GM18951 (cell line): ENCODE measurements around the gene LAMA5.

Experiments
- POLR2A ChIP-seq: IDR thresholded peaks from 4 replicates; pipeline ENCODE4 v1.6.1; 2011; ENCODE audit warnings: mild to moderate bottlenecking; ENCODE audit not compliant: insufficient read length, insufficient read depth; ENCODE audit errors: extremely low read depth
- in situ Hi-C: fragments of 300-500 bp; cut with MboI; formaldehyde crosslinking; loops from one replicate; pipeline ENCODE4 v1.12.0; 2022; ENCODE audit warnings: low sequenced_read_pairs, mixed read lengths, inconsistent platforms; ENCODE audit not compliant: unreplicated experiment

Gene LAMA5

DNA sequence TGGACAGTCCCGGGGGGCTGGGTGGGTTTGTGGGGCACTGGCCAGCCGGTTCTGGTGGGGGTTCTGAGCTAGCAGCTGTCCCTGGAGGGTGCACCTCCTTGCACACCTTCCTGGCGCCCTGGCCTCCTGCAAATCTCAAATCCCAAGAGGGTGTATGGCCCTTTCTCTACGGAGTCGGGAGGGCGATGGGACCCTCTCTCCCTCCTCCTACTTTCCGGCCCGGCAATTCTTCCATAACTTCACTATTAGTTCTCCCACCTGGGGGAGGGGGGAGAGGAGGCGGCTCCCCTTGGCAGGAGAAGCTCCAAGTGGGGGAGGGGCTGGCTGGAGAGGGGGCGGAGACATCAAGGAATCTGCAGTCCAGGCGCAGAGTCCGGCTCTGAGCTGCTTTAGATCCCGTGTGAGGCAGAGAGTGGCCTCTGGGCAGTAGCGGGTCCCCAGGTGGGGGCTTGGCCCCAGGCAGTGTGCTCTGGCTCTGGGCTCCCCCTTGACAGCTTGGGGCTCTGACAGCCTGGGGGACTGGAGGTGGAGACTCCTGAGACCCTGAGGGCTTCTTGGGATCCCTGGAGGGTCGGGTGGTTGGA lies 1.4 kb upstream of the LAMA5 start:
- no peak for TF ChIP-seq POLR2A
- in situ Hi-C loops, result no loop called here

DNA sequence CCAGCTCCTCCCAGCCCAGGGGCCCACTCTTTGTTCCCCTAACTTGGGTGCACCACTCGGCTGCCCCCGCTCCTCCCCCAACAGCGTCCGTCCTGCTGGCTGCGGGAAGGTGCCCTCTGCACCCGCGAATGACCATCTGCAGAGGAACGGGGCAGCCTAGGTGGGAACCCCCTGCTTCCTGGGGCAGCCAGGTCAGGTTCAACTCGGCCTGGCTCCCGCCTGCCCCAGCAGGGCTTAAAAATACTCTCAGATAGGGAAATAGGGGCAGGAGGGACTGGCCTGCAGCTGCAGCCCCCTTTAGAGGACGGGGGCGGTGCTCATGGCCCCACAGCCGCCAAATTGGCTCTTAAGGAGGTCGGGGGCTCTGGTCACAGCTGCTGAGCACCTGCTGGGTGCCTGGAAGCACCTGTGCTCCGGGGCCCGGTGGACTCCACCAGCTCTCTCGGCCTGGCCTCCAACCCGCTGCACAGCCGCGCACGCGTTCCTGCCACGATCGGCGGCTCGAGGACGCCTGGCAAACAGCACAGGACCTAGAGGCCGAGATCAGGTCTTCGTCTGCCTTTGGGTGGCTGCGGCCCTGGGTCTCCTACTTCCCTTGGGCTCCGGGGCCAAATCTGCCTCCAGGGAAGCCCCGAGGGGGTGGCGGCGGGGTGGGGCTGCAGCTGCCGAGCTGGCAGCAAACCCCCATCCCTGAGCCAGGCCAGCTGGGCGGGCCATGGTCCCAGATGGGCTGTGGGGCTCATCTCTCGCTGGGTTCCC lies 700 bp upstream of the LAMA5 start:
- TF ChIP-seq POLR2A, result no peak
- in situ Hi-C loops, result no loop called here

DNA sequence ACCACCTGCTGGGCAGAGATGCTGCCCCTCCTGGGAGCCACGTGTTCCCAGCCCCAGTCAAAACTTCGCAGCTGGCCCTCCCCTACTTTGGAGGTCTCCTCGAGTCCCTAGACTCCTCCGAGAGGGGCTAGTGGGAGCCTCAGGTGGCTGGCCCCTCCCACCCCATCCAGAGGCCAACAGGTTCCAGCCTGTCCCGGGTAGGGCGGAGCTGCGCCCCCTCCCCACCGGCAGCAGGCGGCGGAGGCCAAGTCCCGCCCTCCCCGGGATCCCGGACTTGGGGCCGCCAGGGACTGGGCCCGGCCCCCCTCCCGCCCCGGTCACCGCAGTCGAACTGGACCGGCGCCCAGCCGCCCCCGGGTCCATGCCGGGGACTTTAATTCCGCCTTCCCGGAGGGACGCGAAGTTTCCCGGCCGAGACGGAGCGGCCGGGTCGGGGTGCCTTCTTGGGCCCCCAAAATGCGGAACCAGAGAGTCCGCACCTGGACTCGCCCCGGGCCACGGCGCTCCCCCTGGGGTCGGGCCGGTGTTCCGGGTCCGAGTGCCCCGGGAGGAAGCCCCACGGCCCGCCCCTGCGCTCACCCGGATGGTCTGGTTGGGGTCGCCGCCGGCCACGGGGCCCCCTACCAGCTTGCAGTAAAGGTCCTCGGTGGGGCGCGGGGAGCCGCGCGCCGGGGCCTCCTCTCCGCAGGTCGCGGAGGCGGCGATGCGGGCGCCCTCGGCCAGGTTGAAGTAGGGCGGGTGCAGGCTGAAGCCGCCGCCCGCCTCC lies 559 bp downstream of the LAMA5 start:
- no peak for TF ChIP-seq POLR2A
- in situ Hi-C loops, result no loop called here

DNA sequence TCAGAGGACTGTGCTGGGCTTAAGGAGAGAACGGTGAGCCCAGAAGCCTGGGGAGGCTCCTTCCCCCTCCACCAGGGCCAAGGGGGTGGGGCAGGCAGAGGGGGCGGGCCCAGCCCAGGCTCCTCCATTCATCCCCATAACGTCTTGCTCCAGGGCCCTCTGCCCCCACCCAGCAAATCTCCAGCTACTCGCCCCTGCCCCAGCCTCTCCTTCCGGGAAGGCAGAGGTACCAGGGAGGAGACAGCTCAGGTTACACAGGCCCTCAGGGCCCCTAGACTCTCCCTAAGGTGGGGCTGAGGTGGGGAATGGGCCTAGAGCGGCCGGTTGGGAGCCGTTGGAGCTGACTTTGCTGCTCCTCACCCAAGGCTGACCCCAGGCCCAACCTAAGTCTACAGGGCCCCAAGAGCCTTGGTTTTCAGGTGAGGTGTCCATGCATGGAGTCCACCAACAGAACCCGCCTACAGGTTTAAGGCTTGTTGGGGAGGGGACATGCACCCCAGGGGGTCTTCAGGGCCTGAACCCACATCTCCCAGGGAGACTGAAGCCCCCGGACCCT lies 1.2 kb downstream of the LAMA5 start:
- in situ Hi-C loops, result no loop called here
- TF ChIP-seq POLR2A, result no peak

DNA sequence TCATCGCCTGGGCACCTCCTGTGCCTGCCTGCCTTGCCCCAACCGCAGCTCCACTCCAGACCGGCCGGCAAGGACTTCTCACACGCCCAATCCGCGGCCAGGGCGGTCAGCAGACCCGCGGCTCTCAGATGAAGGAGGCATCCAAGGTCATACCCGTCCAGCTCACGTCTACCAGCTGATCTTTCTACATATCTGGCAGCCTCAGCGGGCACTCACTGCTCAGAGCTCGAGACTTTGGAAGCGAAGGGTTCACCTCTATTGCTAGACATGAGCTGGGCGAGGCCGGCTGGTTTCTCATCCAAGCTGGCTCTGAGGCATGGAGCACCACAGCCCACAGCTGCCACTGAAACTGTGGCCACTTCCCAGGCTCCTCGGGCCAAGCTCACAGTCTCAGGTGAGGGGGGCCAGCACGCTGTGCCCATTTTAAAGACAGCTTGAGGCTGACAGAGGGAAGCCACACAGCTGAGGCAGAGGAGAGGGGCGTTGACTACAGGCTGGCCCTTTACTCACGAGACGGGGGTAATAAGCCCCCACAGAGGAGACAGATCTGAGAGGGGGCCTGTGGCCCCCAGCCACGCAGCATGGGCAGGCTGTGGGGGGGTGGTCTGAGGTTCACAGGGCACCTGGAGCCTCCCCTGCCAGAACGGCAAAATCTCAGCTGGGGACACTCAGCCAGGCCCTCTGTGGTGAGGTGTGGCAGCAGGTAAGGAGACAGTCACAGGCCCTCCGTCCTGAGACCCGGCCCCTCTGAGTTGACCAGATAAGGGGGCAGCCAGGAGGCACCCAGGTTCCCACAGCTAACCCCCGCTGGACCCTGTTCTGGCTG lies 2.0 kb downstream of the LAMA5 start:
- in situ Hi-C loops, result no loop called here
- TF ChIP-seq POLR2A, result no peak

DNA sequence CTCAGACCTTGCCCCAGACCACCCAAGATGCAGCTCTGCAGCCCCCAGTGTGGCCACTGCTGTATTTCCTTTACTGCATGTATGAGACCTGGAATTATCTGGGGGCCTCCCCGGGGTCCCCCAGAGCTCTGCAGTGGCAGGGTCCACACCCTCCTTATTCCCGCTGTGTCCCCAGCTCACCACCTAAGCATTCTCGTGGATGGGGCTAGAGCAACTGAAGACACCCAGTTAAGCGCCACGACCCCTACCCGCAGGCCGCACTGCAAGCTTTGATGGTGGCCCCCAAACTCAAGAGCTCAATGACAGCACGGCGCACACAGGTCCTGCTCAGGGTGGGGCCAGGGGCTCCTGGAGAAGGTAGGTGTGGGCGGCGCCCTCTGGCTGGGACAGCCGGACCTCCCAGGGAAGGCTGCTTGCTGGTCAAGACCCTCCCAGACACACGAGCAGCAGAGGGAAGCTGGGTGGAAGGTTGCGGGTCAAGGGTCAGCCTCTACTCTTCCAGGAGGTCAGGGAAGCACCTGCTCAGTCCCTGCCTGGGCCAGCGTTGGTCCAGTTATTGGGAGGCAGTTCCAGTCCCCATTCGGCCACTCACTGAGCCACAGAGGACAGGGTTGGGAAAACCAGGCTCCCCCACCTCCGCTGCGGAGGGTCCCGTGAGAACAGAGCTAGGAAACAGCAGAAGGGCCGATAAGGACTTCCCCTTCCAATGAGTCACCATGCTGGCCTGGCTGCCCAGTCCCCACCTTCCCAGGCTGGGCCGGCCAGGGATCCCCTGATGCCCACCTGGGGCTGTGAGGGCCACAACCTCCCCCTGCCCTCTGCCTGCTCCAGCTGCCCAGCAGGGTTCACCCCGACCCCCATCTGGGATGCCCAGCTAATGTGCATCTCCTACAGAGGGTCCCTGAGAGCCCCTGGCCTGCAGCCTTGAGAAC lies 2.9 kb downstream of the LAMA5 start:
- in situ Hi-C loops, result no loop called here
- TF ChIP-seq POLR2A, result no peak

DNA sequence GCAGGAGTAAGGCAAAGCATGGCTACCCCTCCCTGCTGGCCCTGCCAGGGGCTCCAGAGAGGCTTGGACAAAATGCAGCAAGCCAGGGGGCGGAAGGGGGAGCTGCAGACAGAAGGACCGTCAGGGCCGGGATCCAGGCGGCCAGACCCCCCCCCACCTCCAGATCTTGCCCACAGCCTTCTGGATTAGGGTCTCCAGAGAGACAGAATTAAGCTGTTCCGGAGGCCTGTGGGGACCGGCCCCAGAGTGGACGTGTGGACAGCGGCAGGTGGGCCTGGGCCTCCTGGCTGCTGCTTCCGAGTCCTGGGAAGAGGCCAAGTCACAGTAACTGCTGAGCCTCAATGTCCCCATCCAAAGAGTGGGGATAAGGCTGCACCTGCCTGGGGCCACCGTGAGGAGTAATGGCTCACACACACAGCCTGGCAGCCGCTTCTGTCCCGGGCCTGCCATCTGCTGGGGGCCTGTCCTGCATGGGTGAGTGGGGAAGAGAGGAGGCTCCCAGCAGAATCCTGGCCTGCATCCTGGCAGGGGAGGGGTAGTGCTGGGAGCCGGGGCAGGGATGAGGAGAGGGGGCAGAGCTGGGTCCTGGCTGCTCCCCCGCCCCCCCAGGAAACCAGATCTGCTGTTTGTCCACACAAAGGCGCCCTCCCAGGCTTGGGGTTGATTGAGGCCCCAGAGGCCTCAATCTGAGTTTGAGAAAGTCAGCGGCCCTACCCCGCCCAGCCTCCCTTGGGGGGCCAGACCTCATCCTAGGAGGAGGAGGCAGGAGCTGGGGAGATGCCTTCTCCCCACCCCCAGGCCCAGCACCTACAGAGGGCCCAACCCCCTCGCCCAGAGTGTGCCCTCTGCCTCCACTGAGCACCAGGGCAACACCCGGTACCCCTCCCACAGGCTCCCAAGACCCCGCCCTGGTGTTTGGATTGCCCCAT lies 3.9 kb downstream of the LAMA5 start:
- no peak for TF ChIP-seq POLR2A

DNA sequence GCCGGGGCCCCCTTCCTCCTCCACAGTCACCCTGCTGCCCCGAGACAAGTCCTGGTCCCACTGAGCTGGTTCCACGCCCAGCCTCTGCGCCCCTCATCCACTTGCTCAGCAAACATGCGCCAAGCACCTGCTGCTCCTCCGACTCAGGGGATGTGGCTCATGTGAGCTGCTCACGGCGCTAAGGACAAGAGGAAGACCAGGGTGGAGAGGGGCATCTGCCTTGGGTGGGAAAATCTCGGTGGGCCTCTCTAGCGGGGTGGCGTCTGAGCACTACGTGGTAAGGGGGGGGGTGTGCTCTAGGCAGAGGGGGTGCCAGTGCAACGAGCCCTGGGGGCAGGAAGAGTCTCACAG lies 4.5 kb downstream of the LAMA5 start:
- in situ Hi-C loops, result no loop called here
- no peak for TF ChIP-seq POLR2A

More for the DNA sequence above, 3.9 kb downstream of the LAMA5 start:
- in situ Hi-C loops, result no loop called here

DNA sequence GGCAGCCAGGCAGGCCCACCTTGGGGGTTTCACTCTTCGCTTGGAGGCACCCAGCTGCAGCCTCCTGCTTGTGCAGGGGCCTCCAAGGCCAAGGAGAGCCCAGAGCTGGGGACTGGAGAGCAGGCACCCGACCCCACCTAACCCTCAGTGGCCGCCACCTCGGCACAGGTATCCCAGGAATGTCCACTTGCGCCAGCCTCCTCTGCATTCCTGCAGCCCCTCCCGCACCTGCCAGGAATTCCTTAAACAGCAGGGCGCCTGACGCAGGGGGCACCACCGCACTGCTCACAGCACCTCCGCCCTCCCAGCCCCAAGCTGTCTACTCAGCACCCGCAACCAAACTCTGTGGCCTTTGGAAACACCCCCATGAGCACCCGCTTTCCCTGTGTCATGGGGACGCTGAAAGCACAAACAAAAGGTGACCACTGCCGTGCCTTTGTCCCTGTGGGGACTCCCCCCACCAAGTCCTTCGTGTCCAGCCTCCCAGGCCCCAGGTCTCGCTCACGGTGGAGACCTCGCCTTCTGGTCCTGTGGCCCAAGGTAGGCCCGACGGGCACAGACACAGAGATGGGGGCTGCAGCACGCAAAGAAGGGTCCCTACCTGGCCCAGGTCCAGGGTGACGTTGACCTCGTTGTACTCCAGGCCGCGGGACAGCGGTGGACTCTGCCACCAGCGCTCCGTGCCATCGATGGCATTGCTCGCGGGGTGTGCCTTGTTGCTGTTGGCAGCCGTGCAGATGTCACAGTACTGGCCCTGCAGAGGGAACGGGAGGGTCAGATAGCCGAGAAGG lies 5.1 kb downstream of the LAMA5 start:
- in situ Hi-C loops, result no loop called here
- no peak for TF ChIP-seq POLR2A
